ENCODE measurements around the gene COMMD1.
A peak's percentile ranks its signal among the peaks of the same experiment; 100 is the strongest.
"Not testable (repeated sequence)": the region's sequence is repeated elsewhere in the genome, so short reads cannot be mapped to it uniquely, and the experiment has no call there.

Gene COMMD1

GRCh38 chr2:61905372-61906185 lies at the start of gene COMMD1:
COMMD1 (plus strand) TSS chr2:61905674; CDS start chr2:61905679, 5 bp downstream.
- DNase-seq, result peak; percentile 83

- DNase-seq, result no peak
Observed at GRCh38 chr2:61857224-61857623, 48.2 kb upstream of the COMMD1 start.

- no peak for DNase-seq
Observed at GRCh38 chr2:61862085-61862484, 43.4 kb upstream of the COMMD1 start.

- DNase-seq, result not testable (repeated sequence)
Observed at GRCh38 chr2:61866482-61867089, 38.9 kb upstream of the COMMD1 start.

GRCh38 chr2:61876400-61876799 lies 29.1 kb upstream of the COMMD1 start:
- no peak for DNase-seq

DNA sequence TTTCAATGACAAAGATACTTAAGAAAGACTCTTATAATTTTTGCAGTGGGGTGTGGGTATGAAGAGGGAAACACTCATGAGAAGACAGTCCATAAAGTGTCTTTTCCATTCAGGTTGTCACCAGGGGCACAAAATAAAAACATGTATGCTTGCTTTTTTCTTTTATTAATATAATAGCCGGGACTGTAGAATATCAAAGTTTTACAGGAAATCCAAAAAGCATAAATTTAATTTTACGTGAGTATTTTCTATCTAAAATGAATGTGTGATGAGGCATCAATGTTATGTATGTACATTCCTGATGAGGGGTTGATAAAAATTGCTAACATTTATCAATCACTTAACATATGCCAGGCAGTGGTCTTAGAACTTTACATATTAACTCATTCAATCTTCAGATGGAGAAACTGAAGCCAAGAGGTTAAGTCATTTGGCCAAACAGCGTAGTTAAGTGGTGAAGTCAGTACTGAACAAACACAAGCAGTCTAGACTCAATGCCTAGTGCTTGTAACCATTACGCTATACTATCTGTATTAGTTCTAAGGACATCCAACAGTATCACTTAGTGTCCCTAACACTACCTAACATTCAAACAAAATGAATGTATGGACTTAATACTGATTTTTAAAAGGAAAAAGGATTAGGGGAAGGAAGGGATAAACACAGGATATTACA lies 27.8 kb upstream of the COMMD1 start:
- no peak for DNase-seq

- no peak for DNase-seq
Observed at GRCh38 chr2:61878761-61879160, 26.7 kb upstream of the COMMD1 start.

DNA sequence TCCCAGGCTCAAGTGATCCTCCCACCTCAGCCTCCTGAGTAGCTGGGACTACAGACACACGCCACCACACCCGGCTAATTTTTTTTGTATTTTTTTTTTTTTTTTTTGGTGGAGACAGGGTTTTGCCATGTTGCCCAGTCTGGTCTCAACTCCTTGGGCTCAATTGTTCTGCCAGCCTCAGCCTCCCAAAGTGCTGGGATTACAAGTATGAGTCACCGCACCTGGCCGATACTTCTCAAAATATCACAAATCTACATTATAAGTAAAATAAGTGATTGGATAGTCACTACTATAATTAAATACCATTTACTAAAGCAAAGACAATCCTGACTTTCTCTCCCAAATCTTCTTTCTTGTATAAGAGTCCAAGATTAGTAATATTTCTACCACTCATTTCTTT lies 26.1 kb upstream of the COMMD1 start:
- DNase-seq, result not testable (repeated sequence)

- DNase-seq, result no peak
Observed at GRCh38 chr2:61882850-61883249, 22.6 kb upstream of the COMMD1 start.

DNA sequence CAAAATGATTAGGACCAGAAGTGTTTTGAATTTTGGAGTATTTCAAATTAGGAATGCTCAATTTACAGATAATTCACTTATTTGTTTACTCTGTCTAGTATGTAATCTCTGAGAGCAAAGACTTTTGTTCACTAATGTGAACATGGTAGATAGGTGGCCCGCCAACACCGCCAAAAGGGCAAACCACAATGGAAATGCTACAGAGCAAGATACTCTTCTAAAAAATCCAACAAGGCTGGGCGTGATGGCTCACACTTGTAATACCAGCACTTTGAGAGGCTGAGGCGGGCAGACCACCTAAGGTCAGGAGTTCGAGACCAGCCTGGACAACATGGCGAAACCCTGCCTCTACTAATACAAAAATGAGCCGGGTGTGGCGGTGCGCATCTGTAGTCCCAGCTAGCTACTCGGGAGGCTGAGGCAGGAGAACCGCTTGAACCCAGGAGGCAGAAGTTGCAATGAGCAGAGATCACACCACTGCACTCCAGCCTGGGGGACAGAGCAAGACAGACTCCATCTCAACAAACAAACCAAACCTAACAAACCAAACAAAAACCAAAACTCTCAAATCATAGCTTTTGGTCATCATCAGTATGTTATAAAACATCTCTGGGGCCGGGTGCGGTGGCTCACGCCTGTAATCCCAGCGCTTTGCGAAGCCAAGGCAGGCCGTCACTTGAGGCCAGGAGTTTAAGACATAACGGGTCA lies 19.4 kb upstream of the COMMD1 start:
- no peak for DNase-seq

DNA sequence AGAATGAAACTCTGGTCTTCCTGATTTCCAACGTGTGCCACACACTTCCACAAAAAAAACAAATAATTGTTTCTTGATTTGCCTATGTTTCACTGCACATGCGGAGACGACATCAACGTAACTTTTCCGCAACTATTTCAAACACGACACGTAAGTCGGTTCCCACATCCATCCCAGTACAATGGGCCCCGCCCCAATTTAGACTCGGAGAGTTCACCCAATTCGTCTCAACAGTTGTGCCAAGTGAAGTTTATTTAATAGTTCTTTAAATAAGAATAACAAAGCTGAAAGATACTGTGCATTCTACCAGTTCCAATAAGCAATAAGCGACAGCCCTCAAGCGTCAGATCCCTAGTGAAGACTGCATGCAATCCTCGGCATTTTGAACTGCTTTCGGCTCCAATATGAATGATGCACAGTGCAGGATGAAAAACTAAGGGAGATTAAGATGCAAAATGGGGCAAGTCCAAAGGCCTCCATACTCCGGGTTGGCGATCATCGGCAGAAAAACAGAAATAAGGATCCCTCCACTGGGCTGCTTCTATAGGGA lies 17.7 kb upstream of the COMMD1 start:
- DNase-seq, result peak; percentile 65

GRCh38 chr2:61888267-61889055 lies 17.0 kb upstream of the COMMD1 start, which contains the start of gene CCT4:
CCT4 (minus strand) TSS chr2:61888656; CDS start chr2:61888507, 149 bp downstream.
- peak; percentile 92 for DNase-seq

DNA sequence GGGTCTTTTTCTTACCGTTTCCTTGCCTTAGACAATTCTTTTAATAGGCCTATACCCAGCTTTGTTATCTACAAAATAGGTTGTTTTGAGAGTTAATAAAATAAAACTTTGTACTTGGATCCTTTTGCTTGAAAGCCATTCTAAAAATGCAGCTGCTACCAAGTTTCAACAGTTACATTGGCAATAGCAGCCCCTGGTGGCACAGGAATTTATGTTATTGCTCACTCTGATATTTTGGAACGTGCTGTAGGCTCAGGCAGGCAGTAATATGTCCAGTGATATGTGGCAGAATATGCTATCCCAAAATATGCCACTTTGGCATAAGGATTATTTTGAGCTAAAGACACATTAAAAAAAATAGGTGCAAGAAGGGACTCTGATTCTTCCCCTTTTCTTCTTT lies 6.7 kb upstream of the COMMD1 start:
- DNase-seq, result no peak

DNA sequence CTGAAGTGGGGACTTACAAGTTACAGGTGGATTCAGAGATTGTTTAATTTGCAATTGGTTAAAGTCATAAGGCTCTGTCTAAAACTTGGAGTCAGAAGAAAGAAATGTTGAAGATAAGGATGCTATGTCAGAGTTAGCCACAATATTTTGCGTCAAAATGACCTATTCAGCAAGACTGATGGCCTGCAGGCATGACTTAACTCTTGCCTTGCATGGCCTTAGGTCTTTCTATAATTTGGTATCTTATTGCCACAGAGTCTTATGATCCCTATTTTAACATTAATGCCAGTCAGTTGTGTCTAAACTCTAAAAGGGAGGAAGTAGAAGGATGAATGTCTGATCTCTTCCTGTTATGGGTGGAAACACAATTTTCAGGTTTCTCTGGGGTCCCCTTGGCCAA lies 5.2 kb upstream of the COMMD1 start:
- DNase-seq, result peak; percentile 25

GRCh38 chr2:61906186-61906470 lies 654 bp downstream of the COMMD1 start:
- DNase-seq, result no peak

GRCh38 chr2:61909116-61909515 lies 3.6 kb downstream of the COMMD1 start:
- DNase-seq, result no peak

DNA sequence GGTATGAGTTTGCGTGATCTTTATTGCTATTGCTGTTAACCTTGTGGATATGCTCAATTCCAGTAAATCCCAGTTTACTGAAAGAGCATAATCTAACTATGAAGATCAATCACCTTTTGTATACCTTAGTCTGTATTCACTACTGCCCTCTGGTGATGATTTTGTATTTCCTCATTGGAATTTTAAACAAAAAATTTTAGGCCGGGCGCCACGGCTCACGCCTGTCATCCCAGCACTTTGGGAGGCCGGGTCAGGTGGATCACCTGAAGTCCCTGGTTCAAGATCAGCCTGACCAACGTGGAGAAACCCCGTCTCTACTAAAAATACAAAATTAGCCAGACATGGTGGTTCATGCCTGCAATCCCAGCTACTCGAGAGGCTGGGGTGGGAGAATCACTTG lies 5.1 kb downstream of the COMMD1 start:
- DNase-seq, result no peak

GRCh38 chr2:61911510-61911909 lies 6.0 kb downstream of the COMMD1 start:
- no peak for DNase-seq

GRCh38 chr2:61914794-61915193 lies 9.3 kb downstream of the COMMD1 start:
- not testable (repeated sequence) for DNase-seq

DNA sequence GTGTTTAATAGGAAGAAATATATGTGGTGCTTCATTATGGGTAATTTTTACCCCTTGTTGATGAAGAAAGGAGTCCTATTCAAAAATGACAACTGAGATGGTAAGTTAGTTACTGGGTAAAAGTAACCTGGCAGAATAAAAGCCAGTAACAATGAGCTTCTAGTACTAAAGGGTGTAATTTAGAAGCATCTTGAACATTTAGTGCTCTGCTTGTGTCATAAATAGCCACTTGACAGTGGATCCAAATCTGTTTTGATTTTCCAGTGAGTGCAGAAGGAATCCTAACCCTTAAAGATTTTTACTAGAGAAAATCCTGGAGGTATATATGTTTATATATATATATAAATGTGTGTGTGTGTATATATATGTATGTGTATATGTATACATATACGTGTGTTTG lies 15.1 kb downstream of the COMMD1 start:
- DNase-seq, result no peak

DNA sequence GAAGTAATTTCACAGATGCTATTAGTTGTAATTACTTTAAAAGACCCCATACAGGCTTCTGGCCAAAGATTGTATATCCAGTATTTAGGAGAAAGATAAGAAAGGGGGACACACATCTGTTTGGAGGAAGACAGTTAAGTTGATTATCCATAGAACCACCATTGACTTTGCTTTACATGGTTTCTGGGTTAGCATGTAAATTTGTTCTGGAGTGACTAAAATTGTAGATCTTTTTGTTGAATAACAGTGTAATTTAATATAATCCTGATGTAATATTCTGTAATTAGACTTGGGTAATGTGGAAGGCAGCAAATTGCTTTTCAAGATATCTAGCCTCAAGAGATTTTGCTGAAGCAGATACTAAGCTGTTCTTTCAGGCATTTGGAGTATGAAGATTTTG lies 17.2 kb downstream of the COMMD1 start:
- DNase-seq, result no peak

Measured in suppressor macrophage treated with lipopolysaccharide for 4 hours (primary cell).